DMS79 (cell line): ENCODE data around the gene ITPR2.

ENCODE experiments used
- DNase-seq: peaks from one replicate; lab custom pipeline; 2025; lab: John Stamatoyannopoulos, UW

Gene ITPR2

DNA sequence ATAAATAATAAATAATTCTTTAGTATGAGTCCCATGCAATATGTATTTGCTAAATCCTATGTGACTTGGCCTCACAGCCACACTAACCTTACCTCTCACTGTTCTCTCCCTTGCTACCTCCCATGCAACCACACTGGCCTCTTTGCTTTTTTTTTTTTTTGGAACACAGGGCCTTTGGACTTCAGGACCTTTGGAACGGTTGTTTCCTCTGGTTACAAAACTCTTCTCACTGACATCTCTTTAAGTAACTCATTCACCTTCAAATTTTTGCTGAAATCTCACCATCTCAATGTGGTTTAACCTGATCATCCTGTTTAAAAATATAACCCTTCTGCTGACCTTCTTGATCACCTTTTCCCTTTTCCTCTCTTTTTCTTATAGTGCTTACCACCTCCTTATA is 443.7 kb downstream of the ITPR2 start:
- no peak for DNase-seq

DNA sequence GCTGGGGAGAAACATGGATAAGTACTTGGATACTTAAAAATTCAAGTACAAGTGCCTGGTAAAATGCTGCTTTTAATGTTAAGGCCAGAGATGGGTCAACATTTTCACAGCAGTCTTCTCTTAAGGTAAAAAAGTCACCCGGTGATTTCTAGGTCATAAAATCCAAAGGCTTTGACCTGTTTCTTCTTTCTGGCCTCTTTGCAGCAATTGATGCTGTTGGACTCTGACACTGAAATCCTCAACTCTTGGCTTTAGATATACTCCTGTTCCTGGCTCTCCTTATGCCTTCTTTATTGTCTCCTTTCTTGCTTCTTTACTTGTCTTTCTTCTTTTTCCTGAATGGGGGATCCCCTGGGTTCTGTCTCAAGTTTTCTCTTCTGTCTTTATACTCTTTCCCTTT is 448.5 kb downstream of the ITPR2 start:
- no peak for DNase-seq

DNA sequence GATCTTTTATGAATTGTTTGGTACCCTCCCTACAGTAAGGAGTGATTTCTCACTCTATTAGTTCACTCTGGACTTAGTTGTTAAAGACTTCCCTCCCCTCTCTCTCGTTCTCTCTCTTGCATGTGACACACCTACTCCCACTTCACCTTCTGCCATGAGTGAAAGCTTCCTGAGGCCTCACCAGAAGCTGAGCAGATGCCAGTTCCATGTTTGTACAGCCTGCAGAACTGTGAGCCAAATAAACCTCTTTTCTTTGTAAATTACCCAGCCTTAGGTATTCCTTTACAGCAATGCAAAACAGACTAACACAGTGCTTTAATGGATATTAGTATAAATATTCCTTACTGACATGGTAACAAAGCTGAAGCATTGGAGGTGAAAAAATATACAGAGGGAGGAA is 450.0 kb downstream of the ITPR2 start:
- no peak for DNase-seq

DNA sequence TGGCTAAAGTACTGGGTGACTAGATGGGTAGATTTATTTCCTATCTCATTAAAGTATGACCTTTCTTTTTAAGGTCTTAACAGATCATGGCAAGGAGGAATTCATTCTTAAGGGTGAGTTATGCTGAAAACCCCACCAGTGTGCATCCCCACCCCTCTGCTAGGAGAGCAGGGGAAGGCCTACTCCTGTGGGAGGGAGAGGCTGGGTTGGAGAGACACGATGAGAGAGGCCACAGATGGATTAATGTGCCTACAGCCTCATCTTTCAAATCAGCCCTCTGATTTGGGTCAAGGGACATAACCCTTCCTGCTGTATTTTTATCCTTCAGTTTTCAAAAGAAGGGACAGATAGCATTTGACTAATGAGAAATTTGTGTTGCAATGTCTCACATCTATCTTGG is 452.1 kb downstream of the ITPR2 start:
- DNase-seq = no peak

DNA sequence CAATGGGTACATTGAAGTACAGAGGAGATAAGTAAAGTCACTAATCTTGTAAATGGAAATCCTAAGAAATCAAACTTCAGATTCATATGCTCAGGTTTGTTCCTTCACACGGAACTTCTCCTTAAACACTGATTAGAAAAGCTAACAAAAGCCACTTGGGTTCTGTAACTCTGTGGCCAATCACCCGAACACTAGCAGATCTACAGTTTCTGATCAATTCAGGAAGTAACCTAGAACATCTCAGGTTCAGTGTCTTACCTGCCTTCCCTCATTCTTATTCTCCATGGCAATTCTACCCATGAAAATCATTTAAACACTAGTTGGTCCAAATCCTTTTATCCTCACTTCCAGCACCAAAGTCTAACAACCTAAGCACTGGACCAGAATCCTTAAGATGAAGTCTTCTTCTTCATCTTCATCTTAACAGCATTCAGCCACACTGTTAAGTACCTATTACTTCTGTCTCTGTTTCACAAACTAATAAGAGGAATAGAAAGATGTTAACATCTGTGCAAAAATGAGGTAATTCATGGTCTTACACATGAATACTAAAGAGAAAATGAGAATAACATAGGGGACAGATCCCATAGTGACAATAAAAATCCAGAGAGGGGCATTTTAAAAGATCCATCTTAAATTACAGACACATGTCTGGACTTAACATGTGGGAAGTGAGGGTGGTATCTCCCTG is 453.1 kb downstream of the ITPR2 start:
- DNase-seq = no peak

DNA sequence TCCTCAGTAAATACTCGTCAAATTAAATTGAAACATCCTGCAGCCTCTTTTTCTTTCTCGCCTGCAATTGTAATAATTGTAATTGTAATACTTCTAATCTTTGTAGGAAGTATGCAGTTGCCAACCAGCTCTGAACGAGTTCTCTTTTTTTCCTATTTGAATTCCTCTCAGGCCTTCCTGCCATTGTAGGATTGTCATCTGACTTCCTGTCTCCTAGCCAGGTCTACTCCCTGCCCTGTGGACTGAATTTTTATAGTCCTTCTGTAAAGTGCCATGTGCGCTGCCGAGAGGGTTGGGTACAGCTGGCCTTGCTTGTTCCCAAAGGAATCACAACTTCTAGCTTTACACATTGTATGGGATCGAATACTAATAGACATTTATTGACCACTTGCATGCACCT is 454.3 kb downstream of the ITPR2 start:
- DNase-seq = no peak

DNA sequence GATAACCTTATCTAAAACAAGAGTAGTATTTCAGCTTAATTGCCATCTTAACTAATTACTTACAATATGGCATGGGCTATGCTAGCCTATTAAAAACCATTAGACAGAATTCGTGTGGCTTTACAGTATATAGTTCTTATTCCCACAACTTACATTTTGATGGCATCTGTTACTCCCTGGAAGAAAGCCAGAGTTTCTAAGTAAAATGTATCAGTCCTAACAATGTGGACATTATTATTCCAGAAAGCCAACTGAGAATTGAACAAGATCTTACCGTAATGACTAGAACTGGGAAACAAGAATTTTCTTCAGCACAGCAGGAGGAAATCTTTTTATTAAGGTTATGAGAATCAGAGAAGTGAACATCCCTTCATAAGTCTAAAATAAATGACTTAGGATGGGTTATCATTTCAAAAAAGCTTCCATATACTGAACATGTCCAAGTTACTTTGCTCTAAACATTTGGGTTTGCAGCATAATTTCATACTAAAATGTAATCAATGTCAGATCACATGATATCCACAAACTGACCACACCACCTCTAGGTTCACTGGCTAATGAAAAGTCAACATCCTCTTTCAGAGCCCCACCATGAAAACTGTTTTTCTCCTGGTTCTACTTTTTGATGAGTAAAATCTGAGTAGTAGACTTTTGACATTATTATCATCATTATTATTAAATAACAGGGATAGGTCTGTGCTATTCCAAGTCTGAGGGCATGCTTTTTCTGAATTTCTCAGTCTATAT is 457.9 kb downstream of the ITPR2 start:
- DNase-seq = no peak

DNA sequence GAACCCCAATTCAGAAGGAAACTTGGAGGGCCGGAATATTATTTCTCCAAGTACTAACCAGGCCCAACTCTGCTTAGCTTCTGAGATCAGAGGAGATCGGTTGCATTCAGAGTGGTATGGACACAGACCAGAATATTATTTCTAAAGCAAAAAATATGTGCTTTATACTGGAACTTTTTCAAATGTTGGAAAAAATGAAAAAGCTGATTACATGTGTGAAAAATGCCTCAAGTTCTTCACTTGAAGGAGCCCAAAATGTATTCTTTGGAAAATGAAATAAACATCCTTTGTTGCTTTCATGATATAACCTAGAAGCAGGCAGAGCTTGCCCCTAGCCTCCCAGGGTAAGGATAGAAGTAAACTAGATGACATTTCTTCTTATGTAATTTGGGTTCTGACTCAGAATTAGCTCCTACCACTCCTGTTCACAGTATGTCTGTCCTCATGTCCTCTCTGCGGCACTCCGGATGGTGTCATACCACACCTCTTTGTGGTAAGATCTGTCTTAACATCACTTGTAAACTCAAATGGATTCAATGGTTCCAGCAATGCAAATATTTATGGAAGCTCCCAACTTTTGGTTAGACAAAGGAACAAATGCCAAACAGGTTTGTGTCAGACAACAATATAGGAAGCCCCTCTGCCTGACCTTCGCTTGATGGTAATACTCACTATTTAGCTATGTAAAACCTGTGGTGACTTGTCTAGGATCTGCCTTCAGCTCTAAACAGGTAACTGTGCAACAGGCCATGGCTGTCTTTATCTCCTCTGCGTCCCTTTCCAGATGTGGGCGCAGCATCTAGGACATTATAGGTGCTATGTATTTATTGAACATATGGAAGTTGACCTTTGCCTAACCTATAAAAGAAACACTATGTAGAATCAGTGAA is 459.1 kb downstream of the ITPR2 start:
- no peak for DNase-seq

DNA sequence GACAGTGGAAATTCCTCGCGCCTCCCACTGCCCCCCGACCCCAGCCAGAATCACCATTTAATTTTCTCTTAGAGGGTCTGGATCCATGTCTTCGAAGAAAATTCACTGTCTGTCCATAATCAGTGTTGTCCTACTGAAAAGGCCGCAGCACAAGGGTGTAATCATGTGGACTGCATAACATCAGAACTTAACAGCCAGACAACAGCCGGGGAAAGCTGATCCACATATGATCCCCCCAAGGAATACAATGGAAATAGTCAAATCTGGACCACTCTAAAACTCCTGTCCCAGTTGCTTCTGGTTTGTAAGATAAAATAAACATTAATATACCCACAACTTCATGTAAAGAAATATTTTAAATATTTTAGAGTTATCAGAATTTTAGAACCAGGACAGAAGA is 460.1 kb downstream of the ITPR2 start:
- DNase-seq = no peak

DNA sequence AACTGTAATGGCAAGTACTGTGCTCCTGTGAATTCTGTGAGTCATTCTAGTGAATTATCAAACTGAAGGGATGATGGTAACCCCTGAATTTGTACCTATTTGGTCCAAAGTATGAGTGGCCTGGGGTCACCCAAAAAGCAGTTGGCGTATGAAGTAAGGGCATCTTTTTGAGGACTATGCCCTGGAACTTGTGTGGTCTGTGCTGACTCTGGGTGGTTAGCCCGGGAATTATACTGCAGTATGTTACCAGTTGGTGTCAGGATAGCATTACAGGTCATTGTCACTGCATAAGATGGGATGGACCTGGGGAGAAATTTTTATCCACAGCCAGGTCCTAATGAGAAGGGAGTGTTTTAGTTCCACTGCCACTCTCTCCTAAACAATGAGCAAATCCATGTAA is 462.9 kb downstream of the ITPR2 start:
- DNase-seq = no peak

DNA sequence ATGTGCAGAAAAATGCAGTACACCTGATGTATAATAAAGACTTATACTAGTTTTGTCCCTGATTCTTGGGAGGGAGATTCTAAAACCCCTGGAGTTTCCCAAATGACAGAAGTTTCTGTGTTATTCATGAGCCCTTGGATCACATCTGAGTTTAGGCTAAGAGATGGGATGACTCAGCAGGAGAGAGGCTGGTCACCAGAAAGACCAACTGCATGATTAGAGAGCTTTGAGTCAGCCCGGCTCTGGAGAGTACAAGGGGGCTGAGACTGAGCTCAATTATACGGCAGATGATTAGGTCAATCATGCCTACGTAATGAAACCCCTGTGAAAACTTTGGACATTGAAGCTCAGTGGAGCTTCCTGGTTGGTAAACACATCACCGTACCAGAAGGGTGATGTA is 463.4 kb downstream of the ITPR2 start:
- no peak for DNase-seq

DNA sequence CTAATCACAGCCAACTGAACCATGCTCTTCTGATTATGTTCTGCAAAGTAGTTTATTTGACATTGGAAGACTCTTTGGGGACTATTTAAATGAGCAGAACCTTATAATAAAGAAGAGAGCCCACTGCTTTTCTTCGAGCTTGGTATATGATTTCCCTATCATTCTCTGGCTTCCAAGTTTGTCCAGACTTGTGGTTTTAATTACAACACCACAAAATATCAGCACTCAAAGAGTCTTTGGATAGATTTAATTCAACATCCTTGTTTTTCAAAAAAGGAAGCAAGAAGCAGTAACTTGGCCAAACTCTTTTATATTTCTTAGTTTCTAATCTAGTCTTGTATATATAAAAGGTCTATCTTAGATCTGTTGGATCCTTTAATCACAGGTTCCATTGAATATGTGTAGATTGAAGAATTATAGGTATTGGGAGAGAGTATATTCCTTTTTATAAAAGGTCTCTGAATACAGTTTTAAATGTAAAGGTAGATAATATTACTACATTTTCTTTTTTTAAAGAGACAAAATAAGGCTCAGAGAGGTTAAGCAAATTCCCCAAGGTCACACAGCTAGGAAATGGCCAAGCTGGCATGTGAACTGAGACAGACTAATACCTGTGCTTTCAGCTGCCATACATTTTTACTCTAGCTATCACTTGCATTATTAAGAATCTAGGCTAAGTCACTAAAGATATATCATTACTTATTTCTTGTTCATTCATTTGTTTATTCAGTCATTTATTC is 464.8 kb downstream of the ITPR2 start:
- no peak for DNase-seq

DNA sequence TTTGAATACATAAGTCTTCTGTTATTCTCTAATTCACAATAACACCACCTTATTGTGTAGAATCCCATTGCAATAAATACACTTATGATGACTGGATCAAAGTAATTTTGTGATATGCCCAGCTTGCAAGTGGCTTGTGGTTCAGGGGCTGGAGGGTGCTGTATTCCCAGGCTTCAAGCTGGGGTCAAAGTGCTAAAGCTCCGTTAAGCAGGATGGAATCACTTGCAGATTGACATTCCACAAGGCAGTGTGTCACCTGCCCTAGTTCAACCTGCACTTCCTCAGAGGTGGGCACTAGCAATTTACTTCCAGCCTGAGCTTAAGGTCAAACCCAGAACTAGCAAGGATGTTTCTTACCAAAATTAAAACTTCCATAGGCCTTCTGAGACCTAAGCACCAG is 471.0 kb downstream of the ITPR2 start:
- DNase-seq = no peak

DNA sequence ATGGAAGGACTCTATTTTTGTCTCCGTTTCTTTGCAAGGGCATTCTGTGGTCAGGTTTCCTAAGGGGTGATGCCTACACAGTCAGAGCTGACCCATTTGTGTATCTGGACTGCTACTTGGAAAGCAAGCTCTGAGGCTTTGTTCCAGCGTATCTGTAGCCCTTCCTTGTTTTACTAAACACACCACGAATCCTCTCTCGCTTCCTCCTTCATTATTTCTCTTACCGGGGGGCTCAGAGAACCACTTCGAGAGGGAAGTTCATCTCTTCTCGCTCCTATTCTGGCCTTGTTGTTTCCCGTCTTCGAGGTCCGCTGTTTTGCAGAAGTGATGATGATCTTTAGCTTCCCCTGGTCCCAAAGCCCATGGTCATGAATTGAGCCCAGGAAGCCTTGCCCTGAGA is 472.9 kb downstream of the ITPR2 start:
- DNase-seq = no peak

DNA sequence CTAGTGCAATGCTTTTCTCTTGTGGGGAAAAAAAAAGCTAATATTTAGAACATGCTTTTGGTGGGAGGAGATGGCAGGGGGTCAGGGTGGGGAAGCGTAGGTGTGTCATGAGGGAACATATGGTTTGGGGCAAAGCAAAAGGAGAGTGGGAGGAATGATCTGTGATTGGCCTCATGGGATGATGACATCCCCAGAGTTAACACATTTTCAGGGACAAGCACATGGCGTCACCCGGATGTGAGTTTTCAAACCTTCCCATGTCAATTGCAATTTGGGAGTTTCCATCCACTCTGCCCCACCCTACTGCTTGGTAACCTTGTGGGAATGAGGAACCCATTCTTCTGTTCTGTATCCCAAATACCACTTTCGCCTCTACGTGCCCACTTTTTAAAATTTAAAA is 473.4 kb downstream of the ITPR2 start:
- DNase-seq = no peak

DNA sequence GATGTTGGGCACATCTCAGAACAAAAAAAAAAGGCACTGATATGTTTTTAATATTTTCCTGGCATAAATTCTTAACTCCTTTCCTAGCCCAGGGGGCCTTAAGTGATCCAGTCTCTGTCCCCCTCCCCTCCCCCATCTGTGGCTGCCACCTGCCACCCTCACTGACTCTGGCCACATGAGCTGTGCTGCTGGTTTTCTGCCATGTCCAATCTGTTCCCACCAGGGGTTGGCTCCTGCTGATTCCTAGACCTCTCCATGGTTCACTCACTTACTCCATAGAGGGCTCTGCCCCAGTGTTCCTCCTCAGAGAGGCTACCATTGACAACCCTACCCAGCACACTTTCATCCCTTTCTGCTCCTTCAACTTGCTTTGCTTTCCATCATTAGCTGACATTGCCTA is 474.3 kb downstream of the ITPR2 start:
- DNase-seq = no peak

DNA sequence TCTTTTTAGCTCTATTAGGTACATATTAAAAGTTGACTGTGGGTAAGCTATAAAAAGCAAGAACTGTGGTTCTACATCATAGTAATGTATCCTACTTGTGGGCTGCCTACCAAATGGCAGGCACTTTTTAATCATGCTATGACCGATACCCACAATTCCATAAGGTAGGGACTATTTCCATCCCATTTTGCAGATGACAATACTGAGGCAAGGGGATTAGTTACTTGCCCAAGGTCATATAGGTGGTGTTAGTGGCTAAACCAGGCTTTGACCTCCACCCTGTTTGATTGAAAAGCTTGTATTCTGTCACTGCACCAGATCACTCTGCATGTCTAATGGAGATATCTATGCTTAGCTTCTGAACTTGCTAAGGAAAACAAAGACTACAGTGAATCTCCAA is 485.7 kb downstream of the ITPR2 start:
- DNase-seq = no peak

DNA sequence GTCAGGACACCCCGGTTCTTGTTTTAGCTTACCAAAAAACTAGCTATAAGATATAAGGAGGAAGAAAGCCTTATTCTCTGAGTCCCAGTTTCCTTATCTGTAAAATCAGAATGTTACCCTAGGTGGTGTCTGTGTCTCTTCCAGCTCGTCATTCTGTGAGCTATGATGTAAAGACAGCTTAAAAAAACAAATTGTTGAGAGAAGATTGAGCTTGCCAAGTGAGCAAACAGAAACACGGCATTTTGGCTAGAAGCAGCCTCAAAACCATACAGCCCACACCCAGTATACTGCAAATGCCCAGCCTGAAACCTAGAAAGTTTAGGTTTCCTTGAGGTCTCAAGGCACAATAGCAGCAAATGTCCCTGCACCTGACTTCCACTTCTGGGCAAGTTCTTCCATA is 486.3 kb downstream of the ITPR2 start:
- no peak for DNase-seq

DNA sequence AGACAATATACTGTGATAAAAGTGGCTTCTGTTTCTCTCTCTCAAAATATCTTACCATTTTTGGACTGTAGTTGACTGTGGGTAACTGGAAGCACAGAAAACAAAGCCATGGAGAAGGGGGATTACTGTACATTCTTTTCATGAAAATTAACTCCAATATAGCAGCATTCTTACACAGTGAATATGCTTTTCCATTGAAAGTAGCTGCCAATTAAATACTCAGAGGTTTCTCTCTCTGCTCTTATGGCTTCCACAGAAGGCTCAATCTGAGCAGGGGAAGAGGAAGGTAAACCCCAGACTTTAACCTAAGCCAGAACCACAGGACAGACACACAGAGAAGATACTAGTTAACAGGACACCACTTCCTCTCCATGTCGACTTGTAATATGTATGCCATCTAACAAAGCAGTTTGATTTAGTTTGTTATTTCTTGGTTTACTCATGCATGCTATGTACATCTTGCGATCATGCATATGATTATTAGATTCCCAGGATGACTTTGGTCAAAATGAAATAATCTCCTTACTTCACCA is 487.5 kb downstream of the ITPR2 start:
- DNase-seq = no peak

DNA sequence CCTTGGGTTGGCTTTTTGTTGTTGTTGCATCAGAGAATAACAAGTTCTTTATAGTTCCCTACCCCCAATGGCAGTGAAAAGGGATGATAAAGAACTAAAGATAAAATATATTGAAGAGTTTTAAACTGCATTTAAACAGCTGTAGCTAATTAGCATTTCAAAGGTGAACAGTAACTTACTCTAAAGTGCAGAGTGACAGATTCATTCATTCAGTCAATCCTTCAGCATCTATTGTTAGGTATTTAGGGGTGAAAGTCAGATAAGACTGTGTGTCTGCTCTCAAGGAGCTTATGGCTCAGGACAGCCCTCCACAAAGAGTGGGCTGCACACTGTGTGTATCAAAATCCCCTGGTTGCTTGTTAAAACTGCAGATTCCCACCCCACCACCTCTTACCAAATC is 491.5 kb downstream of the ITPR2 start:
- no peak for DNase-seq

DNA sequence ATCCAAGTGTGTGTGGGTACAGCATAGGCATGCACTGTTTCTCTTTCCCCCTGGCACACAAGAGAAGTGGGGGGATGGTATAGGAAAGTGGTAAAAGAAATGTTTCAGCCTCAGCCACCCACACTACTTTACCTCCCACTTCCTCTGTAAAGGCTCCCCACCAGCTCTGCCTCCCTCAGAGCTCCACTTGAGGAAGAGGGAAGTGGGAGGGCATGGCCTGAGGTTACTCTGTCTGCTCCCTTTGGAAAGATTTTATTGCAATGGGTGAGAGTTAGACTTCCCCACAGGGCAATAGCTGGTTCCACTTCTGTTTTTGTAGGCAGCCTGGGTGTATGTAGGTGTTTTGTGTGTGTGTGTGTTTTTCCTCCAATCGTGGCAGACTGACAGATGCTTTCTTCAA is 492.3 kb downstream of the ITPR2 start:
- no peak for DNase-seq

DNA sequence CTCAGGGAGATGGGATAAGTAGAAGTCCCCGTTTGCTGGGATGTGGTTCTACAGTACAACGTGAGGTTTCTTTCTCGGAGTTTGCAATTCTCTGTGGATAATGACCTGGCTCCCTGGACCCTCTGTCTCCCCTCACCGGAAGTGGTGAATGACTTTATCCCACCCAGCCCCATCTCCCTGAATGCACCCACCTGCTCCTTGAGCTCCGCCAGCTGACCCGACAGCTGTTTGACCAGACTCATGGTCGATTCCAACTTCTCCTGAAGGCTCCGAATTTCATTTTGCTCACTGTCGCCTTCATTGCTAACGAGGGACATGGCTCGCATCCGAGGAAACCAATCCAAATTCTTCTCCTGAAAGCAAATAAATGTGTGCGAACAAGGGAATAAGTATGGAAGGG is 493.0 kb downstream of the ITPR2 start:
- no peak for DNase-seq
